ENCODE measurements around the gene SH2B3.
"Not testable (repeated sequence)": the region's sequence is repeated elsewhere in the genome, so short reads cannot be mapped to it uniquely, and the experiment has no call there.

The SH2B3 gene

DNA sequence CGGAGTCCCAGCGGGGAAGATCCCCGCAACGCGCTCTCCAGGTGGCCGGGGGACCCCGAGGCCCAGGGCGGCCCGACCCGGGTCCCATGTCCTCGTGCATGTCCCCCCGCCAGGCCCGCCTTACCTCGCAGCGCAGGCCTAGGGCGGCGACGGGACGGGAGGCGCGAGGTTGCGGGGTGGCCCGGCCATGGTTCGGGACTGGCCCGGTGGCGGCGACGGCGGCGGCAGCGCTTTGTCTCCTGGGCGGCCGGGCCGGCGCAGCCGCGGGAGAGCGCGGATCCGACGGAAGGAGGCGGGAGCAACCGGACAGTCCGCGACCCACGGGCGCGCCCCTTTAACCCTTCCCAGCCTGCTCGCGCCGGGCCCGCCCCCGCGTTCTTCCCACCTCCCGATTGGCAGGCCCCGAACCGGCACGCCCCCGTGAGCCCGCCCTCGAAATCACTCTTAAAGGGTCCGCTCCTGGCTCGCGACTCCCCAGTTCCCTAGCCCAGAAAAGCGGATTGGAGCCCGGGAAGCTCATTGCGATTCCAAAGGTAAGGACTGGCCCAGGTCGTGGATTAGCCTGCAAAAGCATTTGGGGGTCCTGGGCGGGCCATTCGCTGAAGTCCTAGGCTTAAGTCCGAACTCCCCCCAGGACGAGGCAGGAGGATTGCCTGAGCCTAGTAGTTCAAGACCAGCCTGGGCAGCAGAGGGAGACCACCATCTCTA lies 36.8 kb upstream of the SH2B3 start, which contains the start of gene PHETA1:
Gene PHETA1 (minus strand): TSS at position 308 of the 708 bp plus-strand sequence. CDS start 5,668 bp downstream, outside the sequence.
- peak; percentile 95 for DNase-seq (ENCODE audit: low spot score)
- TF ChIP-seq, protein P1, sequence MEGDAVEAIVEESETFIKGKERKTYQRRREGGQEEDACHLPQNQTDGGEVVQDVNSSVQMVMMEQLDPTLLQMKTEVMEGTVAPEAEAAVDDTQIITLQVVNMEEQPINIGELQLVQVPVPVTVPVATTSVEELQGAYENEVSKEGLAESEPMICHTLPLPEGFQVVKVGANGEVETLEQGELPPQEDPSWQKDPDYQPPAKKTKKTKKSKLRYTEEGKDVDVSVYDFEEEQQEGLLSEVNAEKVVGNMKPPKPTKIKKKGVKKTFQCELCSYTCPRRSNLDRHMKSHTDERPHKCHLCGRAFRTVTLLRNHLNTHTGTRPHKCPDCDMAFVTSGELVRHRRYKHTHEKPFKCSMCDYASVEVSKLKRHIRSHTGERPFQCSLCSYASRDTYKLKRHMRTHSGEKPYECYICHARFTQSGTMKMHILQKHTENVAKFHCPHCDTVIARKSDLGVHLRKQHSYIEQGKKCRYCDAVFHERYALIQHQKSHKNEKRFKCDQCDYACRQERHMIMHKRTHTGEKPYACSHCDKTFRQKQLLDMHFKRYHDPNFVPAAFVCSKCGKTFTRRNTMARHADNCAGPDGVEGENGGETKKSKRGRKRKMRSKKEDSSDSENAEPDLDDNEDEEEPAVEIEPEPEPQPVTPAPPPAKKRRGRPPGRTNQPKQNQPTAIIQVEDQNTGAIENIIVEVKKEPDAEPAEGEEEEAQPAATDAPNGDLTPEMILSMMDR (IDR thresholded peaks at IDR 0.05; ENCODE audit: borderline replicate concordance, control extremely low read depth, extremely low read depth, insufficient read depth, missing control alignments), result no peak
- in situ Hi-C loops (cut with MboI; ENCODE audit: low sequenced_read_pairs, unreplicated experiment), result no loop called here

DNA sequence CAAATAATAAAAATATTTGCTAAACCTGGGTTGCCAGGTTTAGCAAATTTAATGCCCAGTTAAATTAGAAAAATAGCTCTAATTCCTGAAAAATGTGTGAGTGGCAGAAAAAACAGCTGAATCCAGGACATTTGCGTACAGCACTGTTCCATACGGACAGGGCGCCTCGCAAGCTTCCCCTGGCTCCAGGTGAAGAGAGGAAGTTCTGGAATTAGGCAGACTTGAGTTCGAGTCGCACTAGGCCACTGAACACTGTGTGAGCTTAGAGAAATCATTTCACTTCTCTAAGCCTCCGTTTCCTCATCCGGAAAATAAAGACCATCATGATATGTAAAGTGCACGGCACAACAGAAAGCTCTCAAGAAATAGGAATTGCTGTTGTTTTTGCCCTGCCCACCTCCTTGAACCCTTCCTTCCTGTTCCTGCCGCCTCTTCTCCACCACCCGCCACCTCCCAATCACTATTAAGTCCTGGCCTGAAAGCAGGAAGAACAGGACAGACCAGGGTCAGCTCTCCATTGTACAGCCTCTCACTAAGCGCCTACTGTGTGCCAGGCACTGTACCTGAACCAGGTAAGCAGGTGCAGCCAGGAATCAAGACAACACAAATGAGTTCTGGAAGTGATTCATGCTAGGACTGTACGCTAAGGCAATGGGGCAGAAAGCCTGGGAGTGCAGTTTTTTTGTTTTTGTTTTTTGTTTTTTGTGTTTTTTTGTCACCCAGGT lies 36.1 kb upstream of the SH2B3 start:
- TF ChIP-seq, protein P1 (IDR thresholded peaks at IDR 0.05; ENCODE audit: borderline replicate concordance, control extremely low read depth, extremely low read depth, insufficient read depth, missing control alignments), result no peak
- no peak for DNase-seq (ENCODE audit: low spot score)
- in situ Hi-C loops (cut with MboI; ENCODE audit: low sequenced_read_pairs, unreplicated experiment), result no loop called here

DNA sequence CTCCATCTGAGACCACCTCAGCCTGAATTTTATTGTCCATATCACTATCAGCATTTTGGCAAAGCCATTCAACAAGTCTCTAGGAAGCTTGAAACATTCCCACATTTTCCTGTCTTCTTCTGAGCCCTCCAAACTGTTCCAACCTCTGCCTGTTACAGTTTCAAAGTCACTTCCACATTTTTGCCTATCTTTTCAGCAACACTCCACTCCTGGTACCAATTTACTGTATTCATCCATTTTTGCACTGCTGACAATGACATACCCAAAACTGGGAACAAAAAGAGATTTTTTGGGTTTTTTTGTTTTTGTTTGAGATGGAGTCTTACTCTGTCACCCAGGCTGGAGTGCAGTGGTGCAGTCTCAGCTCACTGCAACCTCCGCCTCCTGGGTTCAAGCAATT lies 32.5 kb upstream of the SH2B3 start:
- DNase-seq (ENCODE audit: low spot score); in situ Hi-C loops (cut with MboI; ENCODE audit: low sequenced_read_pairs, unreplicated experiment): not testable (repeated sequence)

DNA sequence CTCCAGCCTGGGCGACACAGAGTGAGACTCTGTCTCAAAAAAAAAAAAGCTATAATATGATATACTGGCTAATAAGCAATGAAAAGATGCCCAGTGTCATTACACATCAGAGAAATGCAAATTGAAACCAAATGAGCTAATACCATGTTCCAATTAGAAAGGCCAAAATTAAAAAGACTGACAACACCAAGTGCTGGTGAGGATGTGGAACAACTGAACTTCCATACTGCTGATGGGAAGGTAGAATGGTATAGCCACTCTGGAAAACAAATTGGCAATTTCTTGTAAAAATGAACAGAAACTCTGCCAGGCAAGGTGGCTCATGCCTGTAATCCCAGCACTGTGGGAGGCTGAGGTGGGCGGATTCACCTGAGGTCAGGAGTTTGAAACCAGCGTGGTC lies 28.3 kb upstream of the SH2B3 start:
- in situ Hi-C loops (cut with MboI; ENCODE audit: low sequenced_read_pairs, unreplicated experiment), result no loop called here
- DNase-seq (ENCODE audit: low spot score), result no peak
- TF ChIP-seq, protein P1 (IDR thresholded peaks at IDR 0.05; ENCODE audit: borderline replicate concordance, control extremely low read depth, extremely low read depth, insufficient read depth, missing control alignments), result no peak

DNA sequence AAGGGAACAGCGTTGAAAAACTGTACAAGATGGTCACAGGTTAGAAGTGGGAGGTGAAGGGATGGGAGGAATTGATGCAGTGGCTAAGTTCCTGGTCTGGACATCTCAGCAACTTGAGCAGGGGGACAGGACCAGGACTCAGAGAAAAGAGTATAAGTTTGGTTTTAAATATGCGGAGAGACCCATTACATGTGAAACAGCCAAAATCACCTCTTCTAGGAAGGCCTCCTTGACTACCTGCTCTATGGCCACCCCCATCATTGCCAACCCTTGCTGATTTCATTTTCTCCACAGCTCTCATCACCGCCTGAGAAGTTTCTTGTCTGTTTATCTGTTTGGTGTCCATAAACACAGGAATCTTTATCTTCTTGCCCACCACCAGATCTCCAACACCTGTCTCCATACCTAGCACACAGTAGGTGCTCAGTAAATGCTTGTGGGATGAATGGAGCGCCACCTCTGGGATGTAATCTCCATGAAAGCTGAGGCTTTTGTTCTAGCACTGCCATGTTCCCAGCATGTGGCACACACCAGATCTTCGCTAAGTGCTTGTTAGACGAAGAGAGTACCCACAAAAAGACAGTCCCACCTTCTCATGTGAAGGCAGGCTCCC lies 25.7 kb upstream of the SH2B3 start:
- DNase-seq (ENCODE audit: low spot score), result no peak
- TF ChIP-seq, protein P1 (IDR thresholded peaks at IDR 0.05; ENCODE audit: borderline replicate concordance, control extremely low read depth, extremely low read depth, insufficient read depth, missing control alignments), result no peak
- in situ Hi-C loops (cut with MboI; ENCODE audit: low sequenced_read_pairs, unreplicated experiment), result no loop called here

DNA sequence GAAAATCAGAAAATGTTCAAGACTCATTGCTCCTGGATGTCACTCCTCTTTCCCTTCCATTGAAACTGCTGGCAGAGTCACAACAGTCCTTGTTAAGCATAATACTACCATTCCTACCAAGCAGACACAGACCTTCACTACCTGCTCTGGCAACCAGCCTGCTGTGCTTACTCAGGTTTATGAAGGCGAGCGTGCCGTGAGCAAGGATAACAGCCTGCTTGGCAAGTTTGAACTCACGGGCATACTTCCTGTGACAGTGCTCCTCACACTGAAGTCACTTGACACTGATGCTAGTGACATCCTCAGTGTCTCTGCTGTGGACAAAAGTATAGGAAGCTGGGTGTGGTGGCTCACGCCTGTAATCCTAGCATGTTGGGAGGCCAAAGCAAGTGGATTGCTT lies 21.1 kb upstream of the SH2B3 start:
- in situ Hi-C loops (cut with MboI; ENCODE audit: low sequenced_read_pairs, unreplicated experiment), result no loop called here
- TF ChIP-seq, protein P1 (IDR thresholded peaks at IDR 0.05; ENCODE audit: borderline replicate concordance, control extremely low read depth, extremely low read depth, insufficient read depth, missing control alignments), result no peak
- DNase-seq (ENCODE audit: low spot score), result no peak

DNA sequence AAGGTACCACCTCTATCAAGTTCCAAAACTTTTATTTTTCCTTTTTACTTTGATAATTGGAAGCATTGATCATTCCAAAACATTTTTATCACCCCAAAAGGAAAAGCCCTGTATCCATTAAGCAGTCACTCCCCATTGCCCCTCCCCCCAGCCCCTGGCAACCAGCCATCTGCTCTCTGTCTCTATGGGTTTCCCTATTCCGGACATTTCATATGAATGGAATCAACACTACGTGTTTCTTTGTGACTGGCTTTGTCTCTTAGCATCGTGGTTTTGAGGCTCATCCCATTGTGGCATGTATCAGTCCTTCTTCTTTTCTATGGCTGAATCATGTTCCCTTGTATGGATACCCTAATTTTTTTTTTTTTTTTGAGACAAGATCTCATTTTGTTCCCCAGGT lies 18.8 kb upstream of the SH2B3 start:
- in situ Hi-C loops (cut with MboI; ENCODE audit: low sequenced_read_pairs, unreplicated experiment), result no loop called here
- TF ChIP-seq, protein P1 (IDR thresholded peaks at IDR 0.05; ENCODE audit: borderline replicate concordance, control extremely low read depth, extremely low read depth, insufficient read depth, missing control alignments), result no peak
- DNase-seq (ENCODE audit: low spot score), result no peak
